Stimulated activated CD8-positive, alpha-beta memory T cell treated with anti-CD3 and anti-CD28 coated beads, Interleukin-12 subunit alpha, Interleukin-12 subunit beta, amount 100 ng/mL, for 4 hours (primary cell): ENCODE results near the gene C6orf62.
"Not testable (repeated sequence)": the region's sequence is repeated elsewhere in the genome, so short reads cannot be mapped to it uniquely, and the experiment has no call there.

ENCODE experiments used
- DNase-seq: peaks from one replicate; pipeline ENCODE4 v3.0.0-alpha.2; 2020; ENCODE audit warnings: low read depth

C6orf62 gene

DNA sequence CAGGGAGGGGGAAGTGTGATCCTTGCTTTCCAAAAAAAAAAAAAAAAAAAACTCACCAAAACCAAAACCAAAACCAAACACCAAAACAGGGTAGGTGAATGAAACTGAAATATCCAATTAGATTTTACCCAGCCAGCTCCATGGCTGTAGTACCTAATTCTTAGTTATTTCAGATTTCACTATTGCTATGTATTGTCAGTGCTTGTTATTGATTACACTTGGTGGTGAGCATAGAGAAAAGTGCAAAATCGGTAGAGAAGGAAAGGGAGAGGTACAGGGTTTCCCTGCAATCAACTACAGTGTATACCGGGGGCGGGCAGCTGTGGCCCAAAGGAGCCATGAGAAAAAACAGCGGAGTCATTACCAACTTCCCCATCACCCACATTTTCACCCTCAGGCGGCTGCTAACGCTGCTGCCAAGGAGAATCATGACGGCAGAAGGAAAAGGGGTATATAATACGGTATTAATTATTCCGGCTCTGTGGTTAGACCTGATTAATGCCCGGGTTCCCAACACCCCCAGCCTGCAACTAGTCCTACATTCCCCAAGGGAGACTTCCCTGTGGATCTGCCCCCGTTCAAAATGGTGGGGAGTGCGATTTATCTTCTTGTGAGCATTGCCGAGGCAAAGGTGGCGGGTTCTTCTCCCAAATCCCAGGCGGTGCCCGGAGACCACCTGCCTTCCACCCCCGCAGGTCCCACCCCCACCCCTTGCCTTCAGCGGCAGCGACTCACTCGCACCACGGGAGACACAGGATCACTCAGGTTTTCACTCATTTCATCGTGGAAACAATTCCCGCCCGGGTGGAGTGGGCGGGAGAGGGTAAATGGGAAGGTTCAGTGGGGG, at the start of gene C6orf62:
TSS of gene C6orf62 (minus strand) at position 30 of the 847 bp plus-strand sequence. CDS start 486 bp downstream, outside the sequence.
- peak; percentile 24 for DNase-seq

DNA sequence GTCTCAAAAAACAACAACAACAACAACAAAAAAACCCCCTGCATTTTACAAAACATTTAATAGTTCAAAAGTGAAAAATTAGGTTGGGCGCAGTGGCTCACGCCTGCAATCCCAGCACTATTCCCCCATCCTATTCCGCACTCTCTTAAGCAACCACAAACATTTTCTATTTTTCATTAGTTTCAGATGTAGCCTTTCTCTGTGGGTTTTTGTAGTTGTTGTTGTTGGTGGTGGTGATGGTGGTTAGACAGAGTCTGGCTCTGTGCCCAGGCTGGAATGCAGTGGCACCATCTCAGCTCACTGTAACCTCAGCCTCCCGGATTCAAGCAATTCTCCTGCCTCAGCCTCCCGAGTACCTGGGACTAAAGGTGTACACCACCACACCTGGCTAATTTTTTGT, 49.4 kb upstream of the C6orf62 start:
- DNase-seq: no peak

DNA sequence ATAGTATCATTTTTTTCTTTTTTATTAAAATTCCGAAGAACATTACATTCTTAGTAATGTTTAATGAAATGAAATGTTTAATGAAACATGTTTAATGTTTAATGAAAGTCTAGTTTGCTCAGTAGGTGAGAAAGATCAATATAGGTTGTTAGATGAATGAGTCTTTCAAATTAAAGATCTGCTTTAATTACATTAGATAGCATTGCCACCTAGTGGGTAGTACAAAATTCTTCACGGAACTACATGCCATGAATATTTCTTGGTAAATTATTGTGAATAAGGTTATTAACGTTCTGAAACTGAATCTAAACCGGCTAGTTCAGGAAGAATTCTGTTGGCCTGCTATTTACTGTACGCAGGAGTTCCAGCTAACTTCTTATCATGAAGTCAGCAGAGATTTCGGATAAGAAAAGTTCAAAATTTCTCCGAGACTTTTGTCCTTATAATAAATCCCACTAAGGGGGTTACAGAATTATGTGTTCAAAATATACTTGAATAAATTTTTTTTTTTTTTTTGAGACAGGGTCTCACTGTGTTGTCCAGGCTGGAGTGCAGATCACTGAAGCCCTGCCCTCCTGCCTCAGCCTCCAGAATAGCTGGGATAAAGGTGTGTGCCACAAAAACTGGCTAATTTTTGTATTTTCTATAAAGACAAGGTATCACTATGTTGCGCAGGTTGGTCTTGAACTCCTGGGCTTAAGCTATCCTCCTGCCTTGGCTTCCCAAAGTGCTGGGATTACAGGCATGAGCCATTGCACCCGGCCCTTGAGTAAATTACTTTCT, 47.9 kb upstream of the C6orf62 start:
- DNase-seq: no peak

DNA sequence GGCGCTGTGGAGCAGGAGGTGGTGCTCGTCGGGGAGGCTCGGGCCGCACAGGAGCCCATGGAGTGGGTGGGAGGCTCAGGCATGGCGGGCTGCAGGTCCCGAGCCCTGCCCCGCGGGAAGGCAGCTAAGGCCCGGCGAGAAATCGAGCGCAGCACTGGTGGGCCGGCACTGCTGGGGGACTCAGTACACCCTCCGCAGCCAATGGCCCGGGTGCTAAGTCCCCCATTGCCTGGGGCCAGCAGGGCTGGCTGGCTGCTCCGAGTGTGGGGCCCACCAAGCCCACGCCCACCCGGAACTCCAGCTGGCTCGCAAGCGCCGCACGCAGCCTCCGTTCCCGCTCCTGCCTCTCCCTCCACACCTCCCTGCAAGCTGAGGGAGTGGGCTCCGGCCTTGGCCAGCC, 47.0 kb upstream of the C6orf62 start:
- not testable (repeated sequence) for DNase-seq

DNA sequence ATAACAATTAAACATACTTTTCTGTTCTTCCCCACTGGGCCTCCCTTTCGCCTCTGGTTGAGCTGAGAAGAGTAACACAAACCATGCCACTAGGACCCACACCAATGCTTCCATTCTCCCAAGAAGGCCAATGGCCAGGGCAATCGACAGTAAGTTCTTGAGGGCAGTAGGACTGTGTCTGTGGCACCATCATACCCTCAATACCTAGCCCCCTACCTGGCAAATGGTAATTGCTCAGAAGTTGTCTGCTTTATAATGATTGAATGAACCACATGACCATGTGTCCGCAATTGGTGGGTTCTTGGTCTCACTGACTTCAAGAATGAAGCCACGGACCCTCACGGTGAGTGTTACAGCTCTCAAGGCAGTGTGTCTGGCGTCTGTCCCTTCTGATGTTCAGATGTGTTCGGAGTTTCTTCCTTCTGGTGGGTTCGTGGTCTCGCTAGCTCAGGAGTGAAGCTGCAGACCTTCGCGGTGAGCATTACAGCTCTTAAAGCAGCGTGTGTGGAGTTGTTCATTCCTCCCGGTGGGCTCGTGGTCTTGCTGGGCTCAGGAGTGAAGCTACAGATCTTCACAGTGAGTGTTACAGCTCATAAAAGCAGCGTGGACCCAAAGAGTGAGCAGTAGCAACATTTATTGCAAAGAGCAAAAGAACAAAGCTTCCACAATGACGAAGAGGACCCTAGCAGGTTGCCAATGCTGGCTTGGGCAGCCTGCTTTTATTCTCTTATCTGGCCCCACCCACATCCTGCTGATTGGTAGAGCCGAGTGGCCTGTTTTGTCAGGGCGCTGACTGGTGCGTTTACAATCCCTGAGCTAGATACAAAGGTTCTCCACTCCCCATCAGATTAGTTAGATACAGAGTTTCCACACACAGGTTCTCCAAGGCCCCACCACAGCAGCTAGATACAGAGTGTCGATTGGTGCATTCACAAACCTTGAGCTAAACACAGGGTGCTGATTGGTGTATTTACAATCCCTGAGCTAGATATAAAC, 46.2 kb upstream of the C6orf62 start:
- not testable (repeated sequence) for DNase-seq

DNA sequence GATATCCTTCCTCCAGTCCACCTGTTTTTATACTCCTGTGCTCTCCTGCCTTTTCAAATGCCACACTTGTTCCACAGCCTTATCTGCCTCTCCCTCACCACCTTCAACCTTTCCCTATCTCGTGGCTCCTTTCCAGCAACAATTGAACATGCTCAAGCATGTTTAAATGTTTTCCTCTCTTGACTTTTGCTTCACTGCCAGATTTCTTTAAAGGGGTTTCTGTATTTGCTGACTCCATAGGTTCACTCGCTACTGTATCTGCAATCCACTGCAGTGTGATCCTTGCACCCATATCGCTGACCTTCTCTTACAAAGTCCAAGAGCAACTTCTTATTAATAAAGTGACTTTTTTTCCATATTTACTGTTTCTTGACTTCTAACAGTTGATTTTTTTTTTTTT, 44.6 kb upstream of the C6orf62 start:
- no peak for DNase-seq

DNA sequence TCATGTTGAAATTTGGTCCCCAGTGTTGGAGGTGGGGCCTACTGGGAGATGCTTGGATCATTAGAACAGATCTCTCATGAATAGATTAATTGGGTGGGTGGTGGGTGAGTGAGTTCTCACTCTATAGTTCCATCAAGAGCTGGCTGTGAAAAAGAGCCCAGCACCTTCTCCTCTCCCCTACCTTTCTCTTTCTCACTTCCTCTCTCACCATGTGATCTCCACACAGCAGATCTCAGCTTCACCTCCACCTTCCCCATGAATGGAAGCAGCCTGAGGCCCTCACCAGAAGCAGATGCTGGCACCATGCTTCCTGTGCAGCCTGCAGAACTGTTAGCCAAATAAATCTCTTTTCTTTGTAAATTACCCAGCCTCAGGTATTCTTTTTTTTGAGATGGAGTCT, 42.9 kb upstream of the C6orf62 start:
- no peak for DNase-seq

DNA sequence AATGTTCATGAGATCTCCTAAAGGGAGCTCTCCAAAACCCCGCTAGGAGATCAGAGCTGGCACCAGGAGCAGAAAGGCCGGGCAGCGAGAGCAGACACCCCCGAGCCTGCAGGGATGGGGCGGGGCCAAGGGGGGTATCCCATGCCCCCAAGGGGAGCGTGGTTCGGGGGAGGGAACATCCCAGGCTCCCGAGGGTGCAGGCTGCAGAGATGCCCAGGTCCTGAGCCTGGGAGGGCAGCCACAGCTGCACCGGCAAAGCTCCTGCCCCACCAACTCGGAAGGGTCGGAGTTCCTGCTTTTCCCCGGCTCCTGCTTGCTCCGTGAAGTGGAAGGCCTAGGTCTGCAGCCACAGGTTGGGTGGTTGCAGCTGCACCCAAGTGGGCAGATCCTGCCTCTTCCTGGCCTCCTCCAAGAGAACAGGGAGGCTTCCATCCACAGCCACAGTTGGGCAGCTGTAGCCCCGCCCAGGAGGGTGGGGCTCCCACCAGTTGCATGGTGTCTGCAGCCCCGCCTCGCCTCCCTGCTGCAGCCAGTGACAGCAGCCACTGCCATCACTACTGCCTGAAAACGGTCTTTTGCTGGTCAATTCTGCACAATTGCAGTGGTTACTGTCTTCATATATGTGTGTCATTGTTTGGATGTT, 42.4 kb upstream of the C6orf62 start:
- DNase-seq: no peak

DNA sequence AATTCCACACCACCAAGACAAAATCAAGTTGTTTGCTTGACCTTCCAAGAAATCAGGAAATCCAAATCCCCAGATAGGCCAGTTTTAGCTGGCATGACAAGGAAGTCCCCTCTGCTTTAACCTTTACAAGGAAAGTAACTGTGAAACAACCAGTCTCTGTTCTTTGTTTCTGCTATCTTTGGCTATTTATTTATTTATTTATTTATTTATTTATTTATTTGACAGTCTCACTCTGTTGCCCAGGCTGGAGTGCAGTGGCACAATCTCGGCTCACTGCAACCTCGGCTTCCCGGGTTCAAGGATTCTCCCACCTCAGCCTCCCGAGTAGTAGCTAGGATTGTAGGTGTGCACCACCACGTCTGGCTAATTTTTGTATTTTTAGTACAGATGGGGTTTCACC, 41.3 kb upstream of the C6orf62 start:
- no peak for DNase-seq

DNA sequence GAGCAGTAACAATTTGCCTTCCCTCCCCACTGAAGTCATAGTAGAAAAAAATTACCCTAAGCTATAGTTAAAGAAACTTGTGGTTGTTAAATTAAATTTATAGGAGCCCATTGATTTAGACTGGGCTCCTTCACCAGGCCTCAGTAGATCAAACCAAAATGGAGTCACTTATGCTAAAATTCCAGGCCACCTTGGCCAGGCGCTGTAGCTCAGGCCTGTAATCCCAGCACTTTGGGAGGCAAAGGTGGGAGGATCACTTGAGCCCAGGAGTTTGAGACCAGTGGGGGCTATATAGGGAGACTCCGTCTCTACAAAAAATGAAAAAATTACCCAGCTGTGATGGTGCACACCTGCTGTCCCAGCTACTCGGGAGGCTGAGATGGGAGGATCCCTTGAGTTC, 40.8 kb upstream of the C6orf62 start:
- no peak for DNase-seq

DNA sequence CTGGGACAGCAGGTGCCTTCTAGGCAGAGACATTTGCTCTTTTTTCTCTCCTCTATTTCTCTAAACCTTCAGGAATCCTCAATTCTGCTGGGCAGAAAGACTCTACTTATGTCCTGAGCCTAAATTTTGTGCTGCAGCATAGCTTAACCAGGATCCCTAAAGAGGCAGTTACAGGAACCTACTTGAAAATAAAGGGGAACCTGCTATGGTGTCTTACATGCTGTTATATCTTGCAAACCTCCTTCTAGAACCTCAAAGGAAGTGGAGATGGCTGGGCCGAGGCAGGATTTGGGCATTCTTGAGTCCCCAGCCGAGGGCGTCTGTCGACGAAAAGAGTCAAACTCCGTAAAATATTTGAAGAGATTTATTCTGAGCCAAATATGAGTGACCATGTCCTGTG, 38.7 kb upstream of the C6orf62 start:
- DNase-seq: no peak

DNA sequence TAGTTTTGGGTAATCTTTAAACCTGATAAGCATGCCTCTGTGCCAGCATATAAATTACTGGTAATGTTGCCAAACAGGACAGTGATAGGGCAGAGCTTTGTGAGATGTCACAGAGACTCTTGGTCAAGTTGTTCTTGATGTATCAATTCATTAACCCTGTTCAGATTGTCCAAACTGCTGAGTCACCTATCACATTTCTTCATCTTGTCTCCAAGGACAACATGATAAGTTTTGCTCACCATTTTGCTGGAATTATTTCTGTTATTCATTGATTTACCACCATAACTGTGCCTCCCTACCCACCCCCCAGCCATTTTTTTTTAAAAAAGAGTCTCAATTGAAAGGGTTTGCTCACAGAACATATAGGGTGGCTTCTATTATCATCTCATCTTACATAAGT, 36.3 kb upstream of the C6orf62 start:
- DNase-seq: no peak

DNA sequence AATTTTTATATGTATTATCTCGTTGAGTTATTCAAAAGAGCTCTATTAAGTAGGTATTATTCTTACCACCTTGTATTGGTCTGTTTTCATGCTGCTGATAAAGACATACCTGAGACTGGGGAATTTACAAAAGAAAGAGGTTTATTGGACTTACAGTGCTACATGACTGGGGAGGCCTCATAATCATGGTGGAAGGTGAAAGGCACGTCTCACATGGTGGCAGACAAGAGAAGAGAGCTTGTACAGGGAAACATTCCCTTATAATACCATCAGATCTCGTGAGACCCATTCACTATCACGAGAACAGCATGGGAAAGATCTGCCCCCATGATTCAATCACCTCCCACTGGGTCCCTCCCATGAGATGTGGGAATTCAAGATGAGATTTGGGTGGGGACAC, 35.4 kb upstream of the C6orf62 start:
- not testable (repeated sequence) for DNase-seq

DNA sequence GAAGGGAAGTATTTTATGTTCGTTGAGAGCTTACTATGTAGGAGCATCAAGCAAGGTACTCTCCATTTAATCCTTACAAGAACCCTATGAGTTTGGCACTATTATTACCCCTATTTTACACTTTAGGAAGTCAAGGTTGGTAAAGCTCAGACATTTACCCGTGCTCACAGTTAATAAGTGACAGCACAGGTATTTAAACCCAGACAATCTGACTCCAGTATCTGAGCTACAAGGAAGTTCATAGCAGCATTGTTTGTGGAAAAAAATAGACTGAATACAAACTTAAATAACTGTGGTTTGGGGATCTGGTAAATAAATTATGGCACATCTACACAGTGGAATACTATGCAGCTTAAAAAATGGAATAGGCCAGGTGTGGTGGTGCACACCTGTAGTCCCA, 34.6 kb upstream of the C6orf62 start:
- DNase-seq: no peak

DNA sequence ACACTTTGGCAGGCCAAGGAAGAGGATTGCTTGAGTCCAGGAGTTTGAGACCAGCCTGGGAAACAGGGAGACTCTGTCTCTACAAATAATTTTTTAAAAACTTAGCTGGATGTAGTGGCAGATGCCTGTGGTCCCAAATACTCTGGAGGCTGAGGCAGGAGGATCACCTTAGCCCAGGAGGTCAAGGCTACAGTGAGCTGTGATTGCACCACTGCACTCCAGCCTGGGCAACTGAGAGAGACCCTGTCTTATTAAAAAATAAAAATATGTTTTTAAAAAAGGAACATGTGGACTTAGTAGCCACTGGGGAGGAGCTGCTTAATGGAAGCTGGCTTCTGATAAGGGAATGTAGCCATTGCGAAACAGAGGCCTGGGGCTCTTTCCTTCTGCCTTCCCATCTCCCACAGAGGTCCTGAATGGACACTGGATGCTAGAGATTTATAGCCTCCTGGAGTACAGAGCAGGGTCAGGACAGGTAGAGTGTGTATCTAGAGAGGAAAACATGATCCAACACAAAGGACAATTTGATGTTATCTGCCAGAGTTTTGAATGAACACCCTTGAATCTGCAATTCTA, 34.1 kb upstream of the C6orf62 start:
- no peak for DNase-seq

DNA sequence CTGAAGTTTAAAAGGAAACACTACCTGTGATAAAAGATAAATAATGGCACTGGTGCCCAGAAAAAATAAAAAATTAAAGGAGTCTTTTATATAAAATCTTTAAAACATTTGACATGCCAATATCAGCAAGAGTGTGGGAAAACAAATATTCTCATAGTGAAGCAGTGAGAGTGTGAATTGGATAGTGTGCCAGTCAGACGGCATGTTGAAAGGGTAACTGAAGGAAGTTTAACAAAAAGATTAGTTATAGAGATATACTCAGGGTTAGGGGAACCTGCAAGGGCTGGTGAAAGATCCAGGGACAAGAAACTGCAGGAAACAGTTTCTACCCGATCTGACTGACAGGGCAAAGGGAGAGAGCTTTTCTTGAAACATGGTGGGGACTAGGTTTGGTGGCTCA, 33.5 kb upstream of the C6orf62 start:
- DNase-seq: no peak

DNA sequence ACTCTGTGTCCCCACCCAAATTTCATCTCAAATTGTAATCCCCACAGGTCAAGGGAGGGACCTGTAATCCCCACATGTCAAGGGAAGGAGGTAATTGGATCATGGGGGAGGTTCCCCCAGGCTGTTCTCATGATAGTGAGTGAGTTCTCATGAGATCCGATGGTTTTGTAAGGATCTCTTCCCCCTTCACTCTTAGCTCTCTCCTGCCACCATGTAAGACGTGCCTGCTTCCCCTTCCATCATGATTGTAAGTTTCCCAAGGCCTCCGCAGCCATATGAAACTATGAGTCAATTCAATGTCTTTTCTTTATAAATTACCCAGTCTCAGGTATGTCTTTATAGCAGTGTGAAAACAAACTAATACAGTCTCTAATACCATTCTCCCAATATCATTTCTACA, 31.9 kb upstream of the C6orf62 start:
- DNase-seq: not testable (repeated sequence)

DNA sequence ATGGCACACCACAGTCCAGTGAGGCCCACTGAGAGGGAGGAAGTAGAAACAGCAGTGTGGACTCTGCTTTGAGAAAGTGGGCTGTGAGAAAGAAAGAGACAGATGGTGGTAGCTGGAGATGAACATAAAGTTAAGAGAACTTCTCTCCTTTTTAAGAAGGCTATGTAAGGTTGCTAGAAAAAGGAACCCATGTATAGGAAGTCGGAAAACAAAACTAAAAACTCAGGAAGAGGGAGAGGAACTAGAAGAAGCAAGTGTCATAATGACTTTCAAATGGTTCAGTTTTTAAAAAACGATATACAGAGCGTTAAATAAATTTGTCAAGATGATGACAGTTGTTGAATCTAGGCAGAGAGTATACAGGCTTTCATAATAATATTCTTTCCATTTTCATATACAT, 30.3 kb upstream of the C6orf62 start:
- no peak for DNase-seq

DNA sequence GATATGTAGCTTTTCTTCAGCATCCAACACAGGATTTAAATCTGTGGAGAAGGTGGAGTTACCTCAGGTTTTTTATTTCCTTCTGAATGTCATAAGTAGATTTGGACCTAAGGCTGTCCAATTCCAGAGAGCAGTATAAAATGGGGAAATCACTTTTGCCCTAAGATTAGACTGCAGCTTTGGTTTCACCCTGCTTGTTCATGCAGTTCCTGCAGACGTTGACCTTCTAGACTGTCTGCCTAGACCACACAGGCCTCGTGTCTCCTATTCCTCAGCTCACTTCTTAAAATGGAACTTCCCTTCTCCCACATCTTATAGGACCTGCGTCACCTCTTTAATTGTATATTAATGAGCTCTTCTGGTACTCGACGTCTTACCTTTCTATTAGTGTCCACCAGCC, 26.0 kb upstream of the C6orf62 start:
- DNase-seq: no peak

DNA sequence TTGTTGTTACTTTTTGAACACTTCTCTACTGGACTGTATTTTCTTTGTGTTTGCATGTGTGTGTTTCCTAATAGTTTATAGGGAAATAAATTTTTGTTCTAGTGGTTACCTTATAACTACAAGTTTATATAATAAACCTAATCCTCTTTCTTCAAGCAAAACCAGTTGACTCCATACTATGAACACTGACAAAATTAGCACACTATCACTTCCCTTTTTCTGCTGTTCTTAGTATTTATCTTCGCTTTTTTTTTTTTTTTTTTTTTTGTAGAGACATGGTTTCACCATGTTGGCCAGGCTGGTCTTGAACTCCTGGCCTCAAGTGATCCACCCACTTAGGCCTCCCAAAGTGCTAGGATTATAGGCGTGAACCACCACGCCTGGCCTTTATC, 25.0 kb upstream of the C6orf62 start:
- DNase-seq: no peak

DNA sequence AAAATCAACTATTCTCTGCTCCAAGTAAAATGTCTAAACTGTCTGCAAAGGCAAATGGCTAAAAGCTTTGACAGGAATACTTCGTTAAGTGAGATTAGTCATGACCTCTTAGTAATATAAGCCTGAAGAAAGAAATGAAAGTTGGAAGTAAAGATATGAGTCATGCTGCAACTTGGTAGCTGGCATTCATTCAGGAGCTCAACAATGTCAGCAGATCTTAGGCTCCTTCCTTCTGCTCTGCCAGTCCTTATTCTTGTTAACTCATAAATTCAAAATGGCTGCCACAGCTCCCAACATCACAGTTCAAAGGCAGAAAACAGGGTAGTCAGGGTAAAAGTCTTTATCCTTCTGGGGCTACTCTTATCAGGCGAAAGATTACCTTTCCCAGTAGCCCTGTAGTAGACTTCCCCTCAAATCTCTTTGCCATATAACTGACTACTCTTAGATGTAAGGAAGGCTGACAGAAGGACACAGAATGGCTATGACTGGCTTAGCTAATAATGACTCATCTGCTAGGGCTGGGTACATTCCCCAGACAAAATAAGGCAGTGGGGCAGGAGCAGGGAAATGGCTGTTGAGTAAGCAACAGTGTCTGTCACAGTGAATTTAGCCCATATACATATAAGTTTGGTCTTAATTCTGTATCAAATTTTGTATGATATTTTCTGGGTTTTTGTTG, 24.4 kb upstream of the C6orf62 start:
- no peak for DNase-seq
